ENCODE data around the gene KSR2. TPM values are rescaled to one million over a fixed set of nuclear protein-coding genes. Genes with fewer than 3 reads are reported as not detected.

Gene KSR2
- total RNA-seq, 2 experiments from 2014 or later = not detected

DNA sequence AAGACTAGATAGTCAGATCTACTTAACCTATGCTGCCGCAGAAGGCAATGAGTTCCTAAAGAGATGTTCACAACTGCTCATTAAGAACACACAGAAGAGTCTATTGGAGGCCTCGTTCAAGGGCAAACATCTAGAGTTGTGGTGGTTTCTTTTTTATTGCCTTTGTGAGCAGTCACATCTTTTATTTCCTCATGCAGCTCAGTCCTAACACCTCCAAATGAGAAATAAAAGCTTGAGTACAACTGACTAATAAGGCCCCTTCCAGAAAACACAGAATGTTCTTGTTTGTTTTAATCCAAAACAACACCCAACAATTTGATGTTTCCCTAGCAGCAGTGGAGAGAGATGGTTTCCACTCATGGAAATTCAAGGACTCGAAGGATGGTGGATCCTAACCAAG, 483.9 kb downstream of the KSR2 start:
- H3K9me3 Mint-ChIP-seq = no peaks in the 10 kb centered on the region
- H3K4me3 Mint-ChIP-seq = no peak overlapping the region
- no peak overlapping the region for H3K27ac Mint-ChIP-seq
- no peaks in the 10 kb centered on the region for H3K4me1 Mint-ChIP-seq
- no peaks in the 10 kb centered on the region for H3K36me3 Mint-ChIP-seq
- H3K27me3 Mint-ChIP-seq = no peaks in the 10 kb centered on the region
- DNase-seq = no peak

- H3K4me3 Mint-ChIP-seq = no peak overlapping the region
Measured at GRCh38 chr12:117483501-117483900, 485.3 kb downstream of the KSR2 start.

GRCh38 chr12:117481470-117481869, 487.3 kb downstream of the KSR2 start:
- Mint-ChIP-seq H3K27ac (no peak overlapping the region), H3K4me3 (no peak overlapping the region), H3K4me1 (no peaks in the 10 kb centered on the region), H3K9me3 (no peaks in the 10 kb centered on the region), H3K27me3 (no peaks in the 10 kb centered on the region), H3K36me3 (no peaks in the 10 kb centered on the region)
- no peak for DNase-seq

More at GRCh38 chr12:117483501-117483900, 485.3 kb downstream of the KSR2 start:
- Mint-ChIP-seq H3K9me3 (no peaks in the 10 kb centered on the region), H3K4me1 (no peaks in the 10 kb centered on the region), H3K27me3 (no peaks in the 10 kb centered on the region), H3K27ac (no peak overlapping the region), H3K36me3 (no peaks in the 10 kb centered on the region)
- DNase-seq = no peak

GRCh38 chr12:117476341-117476740, 492.4 kb downstream of the KSR2 start:
- no peaks in the 10 kb centered on the region for H3K4me1 Mint-ChIP-seq
- no peak overlapping the region for H3K4me3 Mint-ChIP-seq
- no peaks in the 10 kb centered on the region for H3K36me3 Mint-ChIP-seq
- H3K27me3 Mint-ChIP-seq = peaks cover 4% of the 10 kb centered on the region
- H3K27ac Mint-ChIP-seq = no peak overlapping the region
- DNase-seq = no peak
- no peaks in the 10 kb centered on the region for H3K9me3 Mint-ChIP-seq

DNA sequence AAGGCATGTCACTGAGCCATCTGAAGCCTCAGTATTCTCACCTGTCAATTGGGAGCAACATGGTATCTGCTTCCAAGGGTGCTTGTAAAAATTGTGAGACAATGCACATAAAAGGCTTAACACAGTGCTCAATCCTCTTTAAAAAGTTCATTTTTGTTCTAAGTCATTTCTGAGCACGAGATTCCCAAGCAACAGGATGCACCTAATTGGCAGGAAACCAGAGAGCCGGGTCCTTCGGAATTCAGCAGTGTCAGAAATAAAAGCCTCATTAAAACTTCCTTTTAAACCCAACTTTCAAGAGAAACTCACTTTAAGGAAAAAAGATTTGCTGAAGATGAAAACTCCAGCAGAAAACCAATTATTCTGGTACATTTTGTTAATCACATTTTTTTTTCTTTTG, 494.9 kb downstream of the KSR2 start:
- Mint-ChIP-seq H3K4me3 (no peak overlapping the region), H3K27ac (no peak overlapping the region), H3K36me3 (no peaks in the 10 kb centered on the region), H3K4me1 (no peaks in the 10 kb centered on the region), H3K27me3 (peaks cover 4% of the 10 kb centered on the region), H3K9me3 (no peaks in the 10 kb centered on the region)
- no peak for DNase-seq

DNA sequence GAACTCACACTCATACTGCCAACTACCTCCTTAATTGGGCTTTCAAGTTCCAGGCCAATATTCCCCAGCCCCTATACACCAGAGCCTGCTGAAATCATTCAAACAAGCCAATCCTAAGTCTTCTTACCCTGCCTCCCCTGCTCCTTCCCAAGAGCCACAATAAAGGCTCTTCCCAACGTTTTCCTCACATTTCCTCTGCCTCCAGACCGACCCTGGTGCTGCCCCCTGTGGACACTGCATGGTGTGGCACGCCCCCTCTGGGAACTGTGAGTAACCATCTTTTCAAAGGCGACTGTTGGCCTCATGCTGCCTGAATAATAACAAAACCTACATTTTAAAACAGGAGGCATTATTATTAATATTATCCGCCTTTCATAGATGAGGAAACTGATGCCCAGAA, 495.8 kb downstream of the KSR2 start:
- H3K4me1 Mint-ChIP-seq = no peaks in the 10 kb centered on the region
- H3K9me3 Mint-ChIP-seq = no peaks in the 10 kb centered on the region
- H3K27me3 Mint-ChIP-seq = peaks cover 4% of the 10 kb centered on the region
- no peaks in the 10 kb centered on the region for H3K36me3 Mint-ChIP-seq
- no peak overlapping the region for H3K4me3 Mint-ChIP-seq
- no peak for DNase-seq
- H3K27ac Mint-ChIP-seq = no peak overlapping the region

DNA sequence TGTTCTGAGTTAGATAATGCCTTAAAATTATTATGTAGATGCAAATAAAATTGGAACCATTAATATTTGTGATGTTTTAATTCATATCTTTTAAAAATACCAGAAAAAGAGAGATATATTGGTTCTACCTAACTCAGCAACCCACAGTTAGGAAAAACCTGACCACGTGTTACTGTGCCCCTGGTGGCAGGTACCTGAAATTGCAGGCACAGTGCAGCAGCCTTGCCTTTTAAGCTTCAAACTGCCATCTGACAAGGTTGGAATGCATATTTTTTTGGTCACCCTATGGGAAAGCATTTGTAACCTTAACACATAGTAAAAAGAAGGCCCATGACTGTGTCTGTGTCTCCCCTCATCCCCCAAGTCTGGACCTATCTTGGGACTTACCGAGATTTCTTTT, 498.0 kb downstream of the KSR2 start:
- H3K36me3 Mint-ChIP-seq = no peaks in the 10 kb centered on the region
- no peaks in the 10 kb centered on the region for H3K4me1 Mint-ChIP-seq
- no peak for DNase-seq
- no peaks in the 10 kb centered on the region for H3K9me3 Mint-ChIP-seq
- H3K4me3 Mint-ChIP-seq = no peak overlapping the region
- no peak overlapping the region for H3K27ac Mint-ChIP-seq
- H3K27me3 Mint-ChIP-seq = peaks cover 4% of the 10 kb centered on the region

GRCh38 chr12:117469883-117470483, 498.8 kb downstream of the KSR2 start:
- Mint-ChIP-seq H3K4me1 (no peaks in the 10 kb centered on the region), H3K27me3 (no peaks in the 10 kb centered on the region), H3K4me3 (no peak overlapping the region), H3K27ac (no peak overlapping the region), H3K36me3 (no peaks in the 10 kb centered on the region), H3K9me3 (no peaks in the 10 kb centered on the region)
- no peak for DNase-seq

DNA sequence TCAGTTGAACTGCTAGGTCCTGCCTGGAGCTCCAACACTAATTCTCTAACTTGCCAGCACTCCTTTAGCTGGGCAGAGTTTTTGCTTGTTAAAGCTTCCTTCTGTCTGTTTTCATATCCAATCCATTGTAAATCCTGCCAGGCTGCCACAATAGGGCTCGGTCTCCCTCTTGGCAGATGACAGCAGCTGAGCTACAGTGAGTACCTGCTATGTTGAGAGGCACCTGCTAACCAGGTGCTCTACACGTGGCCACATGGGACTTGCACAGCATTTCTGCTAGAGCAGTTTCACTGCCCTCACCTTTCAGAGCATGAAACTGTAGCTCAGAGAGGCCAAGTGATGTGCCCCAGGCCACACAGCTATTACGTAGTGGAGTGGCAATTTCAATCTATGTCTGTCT, 500.8 kb downstream of the KSR2 start:
- Mint-ChIP-seq H3K4me3 (no peak overlapping the region), H3K27me3 (no peaks in the 10 kb centered on the region)

DNA sequence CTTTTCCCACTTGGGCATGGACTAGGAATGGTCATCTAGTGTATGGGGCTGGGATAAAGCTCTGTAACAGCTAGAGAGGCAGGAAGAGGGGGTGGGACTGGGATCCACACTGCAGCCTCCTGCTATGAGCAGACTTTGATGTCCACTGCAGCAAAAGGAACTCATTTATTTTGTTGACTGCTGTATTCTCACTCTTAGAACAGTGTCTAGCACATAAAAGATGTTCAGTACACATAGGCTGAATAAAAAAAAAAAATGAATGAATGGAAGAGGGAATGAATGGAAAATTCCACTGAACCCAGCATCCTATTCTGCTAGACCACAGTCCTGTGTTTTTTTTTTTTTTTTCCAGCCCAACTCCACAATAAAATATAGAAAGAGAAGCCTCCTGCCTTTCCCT, 501.2 kb downstream of the KSR2 start:
- DNase-seq = no peak
- H3K27me3 Mint-ChIP-seq = no peaks in the 10 kb centered on the region
- no peaks in the 10 kb centered on the region for H3K4me1 Mint-ChIP-seq
- no peak overlapping the region for H3K27ac Mint-ChIP-seq
- H3K36me3 Mint-ChIP-seq = no peaks in the 10 kb centered on the region
- no peaks in the 10 kb centered on the region for H3K9me3 Mint-ChIP-seq
- no peak overlapping the region for H3K4me3 Mint-ChIP-seq

More for the DNA sequence above, 500.8 kb downstream of the KSR2 start:
- no peak overlapping the region for H3K27ac Mint-ChIP-seq
- H3K9me3 Mint-ChIP-seq = no peaks in the 10 kb centered on the region
- no peaks in the 10 kb centered on the region for H3K4me1 Mint-ChIP-seq
- DNase-seq = no peak
- no peaks in the 10 kb centered on the region for H3K36me3 Mint-ChIP-seq

- H3K27me3 Mint-ChIP-seq = no peaks in the 10 kb centered on the region
- no peaks in the 10 kb centered on the region for H3K9me3 Mint-ChIP-seq
- no peaks in the 10 kb centered on the region for H3K36me3 Mint-ChIP-seq
- H3K4me1 Mint-ChIP-seq = no peaks in the 10 kb centered on the region
- no peak for DNase-seq
- H3K27ac Mint-ChIP-seq = no peak overlapping the region
- H3K4me3 Mint-ChIP-seq = no peak overlapping the region
Measured at GRCh38 chr12:117466677-117467362, 502.0 kb downstream of the KSR2 start.

DNA sequence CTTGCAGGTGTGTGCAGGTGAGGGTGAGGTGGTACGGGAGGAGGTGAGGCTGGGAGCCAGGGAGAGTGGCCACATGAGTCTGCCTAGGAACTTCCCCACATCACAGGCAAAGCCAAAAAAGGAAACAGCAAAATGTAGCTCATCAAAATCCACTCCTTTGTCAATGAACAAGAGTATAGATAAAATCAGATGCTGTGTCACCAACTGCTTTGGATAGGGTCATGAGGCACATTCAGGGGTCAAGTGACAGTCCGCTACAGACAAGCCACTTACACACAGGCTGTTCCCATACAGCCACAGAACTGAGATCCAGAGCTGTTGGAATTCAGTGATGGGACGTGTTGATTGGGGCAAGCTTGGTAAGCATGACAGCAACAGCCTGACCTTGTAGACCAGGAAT, 507.1 kb downstream of the KSR2 start:
- Mint-ChIP-seq H3K27me3 (no peaks in the 10 kb centered on the region), H3K36me3 (no peaks in the 10 kb centered on the region), H3K27ac (no peak overlapping the region), H3K4me1 (no peaks in the 10 kb centered on the region), H3K4me3 (no peak overlapping the region), H3K9me3 (no peaks in the 10 kb centered on the region)
- no peak for DNase-seq

- Mint-ChIP-seq H3K27me3 (peaks cover 3% of the 10 kb centered on the region), H3K9me3 (no peaks in the 10 kb centered on the region), H3K36me3 (no peaks in the 10 kb centered on the region), H3K4me3 (no peak overlapping the region), H3K27ac (no peak overlapping the region), H3K4me1 (no peaks in the 10 kb centered on the region)
- DNase-seq = no peak
Measured at GRCh38 chr12:117459229-117459628, 509.6 kb downstream of the KSR2 start.

- Mint-ChIP-seq H3K4me3 (no peak overlapping the region), H3K36me3 (no peaks in the 10 kb centered on the region), H3K9me3 (no peaks in the 10 kb centered on the region), H3K4me1 (no peaks in the 10 kb centered on the region), H3K27me3 (peaks cover 3% of the 10 kb centered on the region), H3K27ac (no peak overlapping the region)
- no peak for DNase-seq
Measured at GRCh38 chr12:117457189-117457588, 511.6 kb downstream of the KSR2 start.

- no peak for DNase-seq
- no peaks in the 10 kb centered on the region for H3K4me1 Mint-ChIP-seq
- H3K27ac Mint-ChIP-seq = no peak overlapping the region
- peaks cover 3% of the 10 kb centered on the region for H3K27me3 Mint-ChIP-seq
- H3K4me3 Mint-ChIP-seq = no peak overlapping the region
- no peaks in the 10 kb centered on the region for H3K36me3 Mint-ChIP-seq
- H3K9me3 Mint-ChIP-seq = no peaks in the 10 kb centered on the region
Measured at GRCh38 chr12:117456076-117456475, 512.7 kb downstream of the KSR2 start.

GRCh38 chr12:117453961-117454360, 514.8 kb downstream of the KSR2 start:
- H3K27ac Mint-ChIP-seq = no peak overlapping the region
- no peak for DNase-seq
- peaks cover 3% of the 10 kb centered on the region for H3K27me3 Mint-ChIP-seq
- no peak overlapping the region for H3K4me3 Mint-ChIP-seq
- no peaks in the 10 kb centered on the region for H3K9me3 Mint-ChIP-seq
- H3K4me1 Mint-ChIP-seq = no peaks in the 10 kb centered on the region
- no peaks in the 10 kb centered on the region for H3K36me3 Mint-ChIP-seq

All from activated naive CD8-positive, alpha-beta T cell treated with anti-CD3 and anti-CD28 coated beads for 36 hours (primary cell).